Neural cell (in vitro differentiated cells): ENCODE results near the gene PLIN4. TPM values are rescaled to one million over a fixed set of nuclear protein-coding genes. Genes with fewer than 3 reads are reported as not detected.

Experiments
- H2AFZ ChIP-seq: fragments of 200-600, 300-800 bp; sonication (generic), shearing (Covaris generic); 2 replicates; pipeline ENCODE4 v1.6.0; 2014; ENCODE audit warnings: low read depth, mild to moderate bottlenecking, antibody characterized with exemption, low read length, moderate library complexity
- H3F3A ChIP-seq: fragments of 200-600 bp; shearing (Covaris generic); 2 replicates; pipeline ENCODE4 v1.6.1; 2016; ENCODE audit warnings: mild to moderate bottlenecking, moderate library complexity, mixed read lengths, antibody characterized with exemption, low read length; ENCODE audit not compliant: insufficient read depth, poor library complexity, severe bottlenecking
- H3K27ac ChIP-seq: fragments of 200-600, 300-800 bp; sonication (generic), shearing (Covaris generic); 2 replicates; pipeline ENCODE4 v1.5.1; 2014; ENCODE audit warnings: mild to moderate bottlenecking, low read length, moderate library complexity
- H3K27me3 ChIP-seq: fragments of 300-800, 200-600 bp; sonication (generic), shearing (Covaris generic); 2 replicates; pipeline ENCODE4 v1.6.0; 2014; ENCODE audit warnings: mild to moderate bottlenecking, low read depth, low read length, moderate library complexity; ENCODE audit not compliant: insufficient read depth
- H3K36me3 ChIP-seq: fragments of 300-800, 200-600 bp; sonication (generic), shearing (Covaris generic); 2 replicates; pipeline ENCODE4 v1.5.1; 2014; ENCODE audit warnings: mild to moderate bottlenecking, antibody characterized with exemption, low read length, moderate library complexity; ENCODE audit not compliant: insufficient read depth
- H3K4me2 ChIP-seq: fragments of 300-800, 200-600 bp; sonication (generic), shearing (Covaris generic); 2 replicates; pipeline ENCODE4 v1.6.0; 2014; ENCODE audit warnings: mild to moderate bottlenecking, low read length
- H3K4me3 ChIP-seq: fragments of 300-800, 200-600 bp; sonication (generic), shearing (Covaris generic); 2 replicates; pipeline ENCODE4 v1.5.1; 2014; ENCODE audit warnings: mild to moderate bottlenecking, low read length, moderate library complexity
- H3K79me2 ChIP-seq: fragments of 200-600 bp; shearing (Covaris generic); replicated peaks from 2 replicates; pipeline ENCODE4 v1.6.0; 2014; ENCODE audit warnings: mild to moderate bottlenecking, low read length, moderate library complexity; ENCODE audit not compliant: insufficient read depth
- H3K9ac ChIP-seq: fragments of 300-800, 200-600 bp; sonication (generic), shearing (Covaris generic); 2 replicates; pipeline ENCODE4 v1.6.1; 2016; ENCODE audit warnings: mild to moderate bottlenecking, low read length, mixed read lengths
- H3K9me2 ChIP-seq: fragments of 200-600 bp; shearing (Covaris generic); 2 replicates; pipeline ENCODE4 v1.6.1; 2016; ENCODE audit warnings: mild to moderate bottlenecking, low read length, mixed read lengths; ENCODE audit not compliant: insufficient read depth
- H3K9me3 ChIP-seq: fragments of 200-600, 300-800 bp; sonication (generic), shearing (Covaris generic); 2 replicates; pipeline ENCODE4 v1.6.1; 2016; ENCODE audit warnings: mild to moderate bottlenecking, mixed run types, low read length, moderate library complexity, mixed read lengths
- H4K20me1 ChIP-seq: fragments of 200-600 bp; shearing (Covaris generic); 2 replicates; pipeline ENCODE4 v1.6.1; 2016; ENCODE audit warnings: mild to moderate bottlenecking, mixed run types; ENCODE audit not compliant: insufficient read depth
- CTCF ChIP-seq: fragments of 450-650 bp; IDR thresholded peaks from 2 replicates; pipeline ENCODE4 v1.5.1; 2014; ENCODE audit warnings: antibody characterized with exemption, mild to moderate bottlenecking, moderate library complexity; ENCODE audit not compliant: poor library complexity, severe bottlenecking
- EP300 ChIP-seq: fragments of 450-650 bp; conservative IDR thresholded peaks from 2 replicates; pipeline ENCODE4 v1.6.1; 2014; ENCODE audit warnings: antibody characterized with exemption, mild to moderate bottlenecking, moderate library complexity; ENCODE audit not compliant: poor library complexity, severe bottlenecking
- EZH2 ChIP-seq: fragments of 200-600, 300-800 bp; shearing (Covaris generic), sonication (generic); IDR thresholded peaks from 2 replicates; pipeline ENCODE4 v1.6.1; 2014; ENCODE audit warnings: antibody characterized with exemption, low read length, borderline replicate concordance, mild to moderate bottlenecking; ENCODE audit not compliant: insufficient read depth, poor library complexity, severe bottlenecking
- MXI1 ChIP-seq: fragments of 450-650 bp; conservative IDR thresholded peaks from 2 replicates; pipeline ENCODE4 v1.6.1; 2014; ENCODE audit warnings: antibody characterized with exemption, mild to moderate bottlenecking; ENCODE audit not compliant: poor library complexity, severe bottlenecking
- POLR2AphosphoS5 ChIP-seq: IDR thresholded peaks from 2 replicates; pipeline ENCODE4 v1.6.1; 2012
- RAD21 ChIP-seq: fragments of 450-650 bp; conservative IDR thresholded peaks from 2 replicates; pipeline ENCODE4 v1.6.1; 2014; ENCODE audit warnings: antibody characterized with exemption, mild to moderate bottlenecking, moderate library complexity
- REST ChIP-seq: IDR thresholded peaks from 2 replicates; pipeline ENCODE4 v1.6.1; 2012; ENCODE audit warnings: borderline replicate concordance
- SMC3 ChIP-seq: fragments of 450-650 bp; conservative IDR thresholded peaks from 2 replicates; pipeline ENCODE4 v1.6.1; 2014; ENCODE audit warnings: antibody characterized with exemption, mild to moderate bottlenecking, moderate library complexity; ENCODE audit not compliant: poor library complexity
- TAF1 ChIP-seq: IDR thresholded peaks from 2 replicates; pipeline ENCODE4 v1.6.1; 2012; ENCODE audit warnings: low read depth
- polyA plus RNA-seq: library from polyadenylated mRNA; depleted of rRNA; stranded (reverse); fragments of >200 nt; gene quantifications from 2 replicates; pipeline ENCODE4 v1.2.3, GENCODE V29; 2014

Gene PLIN4
- polyA plus RNA-seq, 1 donor from 2014 or later, result not detected

GRCh38 chr19:4494691-4495064 is 23.6 kb downstream of the PLIN4 start:
- no peak for TF ChIP-seq EP300
- TF ChIP-seq RAD21, result no peak
- no peak for TF ChIP-seq REST
- TF ChIP-seq SMC3, result no peak
- TF ChIP-seq TAF1, result no peak
- no peak for TF ChIP-seq MXI1
- TF ChIP-seq POLR2AphosphoS5, result no peak
- no peak for TF ChIP-seq CTCF
- no peak for TF ChIP-seq EZH2
- no peaks in the 10 kb centered on the region for H3K27me3 ChIP-seq
- no peaks in the 10 kb centered on the region for H3K36me3 ChIP-seq
- no peak overlapping the region for H3K4me2 ChIP-seq
- no peak overlapping the region for H3K9ac ChIP-seq
- no peak overlapping the region for H3K27ac ChIP-seq
- no peaks in the 10 kb centered on the region for H3K9me2 ChIP-seq
- no peaks in the 10 kb centered on the region for H3K9me3 ChIP-seq
- H3K4me3 ChIP-seq, result no peak overlapping the region
- H3F3A ChIP-seq, result no peaks in the 10 kb centered on the region
- H2AFZ ChIP-seq, result no peak overlapping the region
- H4K20me1 ChIP-seq, result no peaks in the 10 kb centered on the region
- H3K79me2 ChIP-seq, result no peaks in the 10 kb centered on the region

GRCh38 chr19:4493929-4494690 is 24.2 kb downstream of the PLIN4 start:
- H4K20me1 ChIP-seq, result no peaks in the 10 kb centered on the region
- H3K9me2 ChIP-seq, result no peaks in the 10 kb centered on the region
- no peaks in the 10 kb centered on the region for H3F3A ChIP-seq
- TF ChIP-seq RAD21 (no peak), MXI1 (no peak), CTCF (no peak), EP300 (no peak), EZH2 (no peak), POLR2AphosphoS5 (no peak), TAF1 (no peak), REST (no peak), SMC3 (no peak)
- no peaks in the 10 kb centered on the region for H3K36me3 ChIP-seq
- no peak overlapping the region for H3K4me2 ChIP-seq
- no peak overlapping the region for H3K27ac ChIP-seq
- no peak overlapping the region for H3K9ac ChIP-seq
- H3K4me3 ChIP-seq, result no peak overlapping the region
- no peaks in the 10 kb centered on the region for H3K27me3 ChIP-seq
- no peak overlapping the region for H2AFZ ChIP-seq
- no peaks in the 10 kb centered on the region for H3K9me3 ChIP-seq
- H3K79me2 ChIP-seq, result no peaks in the 10 kb centered on the region
